Measurements from ENCODE around the gene PLPP4. TPM values are rescaled to one million over a fixed set of nuclear protein-coding genes. Genes with fewer than 3 reads are reported as not detected.

Gene PLPP4
- total RNA-seq, 2 experiments from 2014 or later, result not detected

DNA sequence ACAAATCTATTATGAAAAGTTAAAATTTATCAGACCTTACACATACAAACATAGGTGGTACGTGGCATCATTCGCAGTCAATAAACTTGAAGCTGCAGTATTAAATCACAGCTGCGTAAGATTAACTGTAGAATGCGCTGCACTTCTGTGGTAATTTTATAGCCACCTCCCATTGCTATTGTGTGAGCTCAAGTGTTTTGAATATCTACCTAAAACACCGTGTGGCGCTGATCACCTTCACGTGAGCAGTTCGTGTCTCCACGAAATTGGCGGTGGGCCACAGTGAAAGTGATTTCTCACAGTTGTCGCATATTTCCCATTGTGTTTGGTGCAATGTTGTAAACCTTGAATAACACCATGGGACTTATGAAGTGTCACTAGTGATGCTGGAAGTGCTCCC lies 102.8 kb downstream of the PLPP4 start:
- no peaks in the 10 kb centered on the region for H3K36me3 ChIP-seq (ENCODE audit: insufficient read depth, low read length)
- intact Hi-C loops (cut with DNase I, micrococcal nuclease), result no loop called here
- Mint-ChIP-seq H3K36me3 (ENCODE audit: low read depth) (no peaks in the 10 kb centered on the region), H3K27ac (no peak overlapping the region), H3K9me3 (no peaks in the 10 kb centered on the region), H3K27me3 (no peaks in the 10 kb centered on the region), H3K4me1 (ENCODE audit: low read depth) (no peaks in the 10 kb centered on the region), H3K4me3 (no peak overlapping the region)
- TF ChIP-seq CTCF (IDR thresholded peaks at IDR 0.05), result no peak
- H3K27me3 ChIP-seq (ENCODE audit: control insufficient read depth in 1 of 2, insufficient read depth in 2 of 2, low read length in 2 of 2), result no peaks in the 10 kb centered on the region
- no peaks in the 10 kb centered on the region for H3K9me3 ChIP-seq (ENCODE audit: control insufficient read depth in 1 of 2, insufficient read depth in 1 of 2, low read length in 2 of 2)
- H3K4me3 ChIP-seq (ENCODE audit: low read length), result no peak overlapping the region
- no peaks in the 10 kb centered on the region for H3K4me1 ChIP-seq (ENCODE audit: insufficient read depth, low read length)
- no peak for DNase-seq
- no peak for ATAC-seq (ENCODE audit: poor library complexity)
- ChIA-PET POLR2A (interaction anchor here (0.6 kb wide), 1 partner anchor 46 kb away, joined by 3 read pairs; no protein-coding TSS in a partner anchor), CTCF (no interaction called here)
- no peak overlapping the region for H3K27ac ChIP-seq (ENCODE audit: low read depth in 1 of 2, low read length in 2 of 2)

GRCh38 chr10:120562956-120563355 lies 105.9 kb downstream of the PLPP4 start:
- Mint-ChIP-seq H3K27me3 (no peaks in the 10 kb centered on the region), H3K4me3 (no peak overlapping the region), H3K9me3 (no peaks in the 10 kb centered on the region), H3K36me3 (ENCODE audit: low read depth) (no peaks in the 10 kb centered on the region), H3K27ac (no peak overlapping the region), H3K4me1 (ENCODE audit: low read depth) (no peaks in the 10 kb centered on the region)
- ChIA-PET POLR2A (no interaction called here), CTCF (no interaction called here)
- no peak for ATAC-seq (ENCODE audit: poor library complexity)
- Histone ChIP-seq H3K4me3 (ENCODE audit: low read length) (no peak overlapping the region), H3K27ac (ENCODE audit: low read depth in 1 of 2, low read length in 2 of 2) (no peak overlapping the region), H3K27me3 (ENCODE audit: control insufficient read depth in 1 of 2, insufficient read depth in 2 of 2, low read length in 2 of 2) (no peaks in the 10 kb centered on the region), H3K4me1 (ENCODE audit: insufficient read depth, low read length) (no peaks in the 10 kb centered on the region), H3K36me3 (ENCODE audit: insufficient read depth, low read length) (no peaks in the 10 kb centered on the region), H3K9me3 (ENCODE audit: control insufficient read depth in 1 of 2, insufficient read depth in 1 of 2, low read length in 2 of 2) (no peaks in the 10 kb centered on the region)
- intact Hi-C loops (cut with DNase I, micrococcal nuclease), result no loop called here
- DNase-seq, result no peak
- no peak for TF ChIP-seq CTCF (IDR thresholded peaks at IDR 0.05)

- H3K9me3 ChIP-seq (ENCODE audit: control insufficient read depth in 1 of 2, insufficient read depth in 1 of 2, low read length in 2 of 2), result peaks cover 0 to 5% of the 10 kb centered on the region in 2 experiments
- CTCF ChIA-PET, result no interaction called here
- H3K27me3 Mint-ChIP-seq, result no peaks in the 10 kb centered on the region
- H3K4me3 ChIP-seq (ENCODE audit: low read length), result no peak overlapping the region
- DNase-seq (no peak), ATAC-seq (ENCODE audit: poor library complexity) (no peak)
- no peaks in the 10 kb centered on the region for H3K36me3 Mint-ChIP-seq (ENCODE audit: low read depth)
- no peak for TF ChIP-seq CTCF (IDR thresholded peaks at IDR 0.05)
- no peak overlapping the region for H3K4me3 Mint-ChIP-seq
- H3K27ac ChIP-seq (ENCODE audit: low read depth in 1 of 2, low read length in 2 of 2), result no peak overlapping the region
- H3K27ac Mint-ChIP-seq, result no peak overlapping the region
- H3K9me3 Mint-ChIP-seq, result no peaks in the 10 kb centered on the region
- H3K27me3 ChIP-seq (ENCODE audit: control insufficient read depth in 1 of 2, insufficient read depth in 2 of 2, low read length in 2 of 2), result no peaks in the 10 kb centered on the region
- intact Hi-C loops (cut with DNase I, micrococcal nuclease), result no loop called here
- H3K36me3 ChIP-seq (ENCODE audit: insufficient read depth, low read length), result no peaks in the 10 kb centered on the region
- H3K4me1 Mint-ChIP-seq (ENCODE audit: low read depth), result no peaks in the 10 kb centered on the region
- no peaks in the 10 kb centered on the region for H3K4me1 ChIP-seq (ENCODE audit: insufficient read depth, low read length)
- POLR2A ChIA-PET, result no interaction called here
Measured at GRCh38 chr10:120570418-120570817, 113.4 kb downstream of the PLPP4 start.

Measured in CD4-positive, alpha-beta T cell (primary cell).